ENCODE results near the gene ELN.
"Not testable (repeated sequence)": the region's sequence is repeated elsewhere in the genome, so short reads cannot be mapped to it uniquely, and the experiment has no call there.

The ELN gene

DNA sequence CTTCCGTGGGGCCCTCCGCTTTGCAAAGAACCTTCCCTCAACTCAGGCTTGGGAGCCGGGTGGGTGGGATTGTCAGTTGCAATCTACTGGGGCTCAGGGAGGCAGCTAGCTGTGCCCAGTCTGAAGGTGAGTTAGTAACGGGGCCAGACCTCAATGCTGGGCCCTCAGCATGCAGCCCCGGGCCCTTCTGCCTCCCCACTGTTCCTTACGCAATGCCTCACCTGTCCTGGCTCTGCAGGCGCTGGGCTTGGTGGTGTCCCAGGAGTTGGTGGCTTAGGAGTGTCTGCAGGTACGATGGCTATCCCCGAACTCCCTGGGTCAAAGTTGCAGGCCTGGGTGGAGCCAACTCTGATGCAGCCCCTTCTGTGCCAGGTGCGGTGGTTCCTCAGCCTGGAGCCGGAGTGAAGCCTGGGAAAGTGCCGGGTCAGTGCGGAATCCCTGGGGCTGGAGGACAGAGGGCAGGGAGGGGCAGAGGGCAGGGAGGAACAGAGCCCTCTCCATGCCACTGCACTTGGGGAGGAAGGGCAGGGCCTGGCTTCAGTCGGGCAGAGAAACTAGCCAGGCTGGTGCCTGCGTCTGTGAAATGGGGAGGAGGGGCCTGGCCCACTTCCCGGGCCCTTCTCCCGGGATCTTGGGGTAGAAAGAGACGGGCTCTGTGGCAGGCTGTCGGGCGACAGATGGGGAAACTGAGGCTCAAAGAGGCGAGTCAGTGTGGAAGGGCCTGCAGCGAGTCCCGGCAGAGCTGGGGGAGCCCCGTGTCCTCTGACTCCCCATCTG, 15.0 kb downstream of the ELN start:
- DNase-seq (ENCODE audit: low read depth) = no peak

GRCh38 chr7:74043523-74043951, 15.6 kb downstream of the ELN start:
- DNase-seq (ENCODE audit: low read depth) = no peak

- no peak for DNase-seq (ENCODE audit: low read depth)
Measured at GRCh38 chr7:74044366-74045350, 16.7 kb downstream of the ELN start.

DNA sequence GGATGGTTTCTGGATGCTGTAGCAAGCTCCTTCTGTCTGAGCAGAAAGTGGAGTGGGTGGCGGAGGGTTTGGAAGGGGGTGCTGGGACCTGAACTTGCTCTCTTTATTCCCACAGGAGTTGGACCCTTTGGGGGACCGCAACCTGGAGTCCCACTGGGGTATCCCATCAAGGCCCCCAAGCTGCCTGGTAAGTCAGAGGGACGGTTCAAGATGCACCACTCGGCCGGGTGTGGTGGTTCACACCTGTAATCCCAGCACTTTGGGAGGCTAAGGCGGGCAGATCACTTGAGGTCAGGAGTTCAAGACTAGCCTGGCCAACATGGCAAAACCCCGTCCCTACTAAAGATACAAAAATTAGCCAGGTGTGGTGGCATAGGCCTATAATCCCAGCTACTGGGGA, 18.6 kb downstream of the ELN start:
- not testable (repeated sequence) for DNase-seq (ENCODE audit: low read depth)

DNA sequence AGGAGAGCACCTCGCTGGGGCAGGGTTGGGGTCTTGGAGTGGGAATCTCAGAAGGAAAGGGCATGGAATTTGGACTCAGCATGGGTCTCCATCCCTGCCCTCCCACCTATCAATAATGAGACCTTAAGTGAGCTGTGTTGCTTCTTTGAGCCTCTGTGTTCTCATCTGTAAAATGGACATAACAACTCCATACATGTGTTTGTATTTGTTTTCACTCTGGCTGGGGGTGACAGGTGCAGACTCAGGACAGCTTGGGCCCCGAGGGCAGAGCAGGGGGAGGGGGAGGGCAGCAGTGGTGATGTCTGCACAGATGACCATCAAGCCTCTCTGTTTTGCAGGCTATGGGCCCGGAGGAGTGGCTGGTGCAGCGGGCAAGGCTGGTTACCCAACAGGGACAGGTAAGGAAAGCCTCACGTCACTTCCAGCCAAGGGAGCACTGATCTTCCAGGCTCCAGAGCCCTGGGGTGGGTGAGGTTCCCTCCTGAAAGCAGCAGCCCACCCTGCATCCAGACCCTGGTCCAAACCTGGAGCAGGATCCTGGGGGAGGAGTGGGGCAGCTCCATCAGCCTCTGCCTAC, 19.9 kb downstream of the ELN start:
- no peak for DNase-seq (ENCODE audit: low read depth)

GRCh38 chr7:74048999-74049599, 21.1 kb downstream of the ELN start:
- DNase-seq (ENCODE audit: low read depth) = no peak

GRCh38 chr7:74049997-74050798, 22.2 kb downstream of the ELN start:
- no peak for DNase-seq (ENCODE audit: low read depth)

DNA sequence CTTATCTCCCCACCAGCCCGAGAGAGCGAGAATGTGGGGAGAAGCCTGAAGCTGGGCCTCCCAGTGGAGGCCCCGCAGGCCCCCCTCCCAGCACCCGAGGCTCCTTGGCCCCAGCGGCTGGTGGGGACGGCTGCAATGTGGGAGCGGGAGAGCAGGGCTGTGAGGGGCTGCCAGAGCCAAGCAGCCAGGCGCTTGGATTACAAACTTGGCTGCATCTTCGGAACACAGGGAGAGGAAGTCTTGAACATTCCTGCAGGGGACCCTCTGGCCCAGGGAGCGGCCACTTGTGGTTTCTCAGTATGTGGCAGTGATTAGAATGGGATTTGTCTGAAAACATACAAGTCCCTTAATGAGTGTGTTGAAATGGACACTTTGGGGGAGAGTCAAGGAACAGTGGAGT, 23.2 kb downstream of the ELN start:
- no peak for DNase-seq (ENCODE audit: low read depth)

- no peak for DNase-seq (ENCODE audit: low read depth)
Measured at GRCh38 chr7:74051629-74052410, 23.8 kb downstream of the ELN start.

DNA sequence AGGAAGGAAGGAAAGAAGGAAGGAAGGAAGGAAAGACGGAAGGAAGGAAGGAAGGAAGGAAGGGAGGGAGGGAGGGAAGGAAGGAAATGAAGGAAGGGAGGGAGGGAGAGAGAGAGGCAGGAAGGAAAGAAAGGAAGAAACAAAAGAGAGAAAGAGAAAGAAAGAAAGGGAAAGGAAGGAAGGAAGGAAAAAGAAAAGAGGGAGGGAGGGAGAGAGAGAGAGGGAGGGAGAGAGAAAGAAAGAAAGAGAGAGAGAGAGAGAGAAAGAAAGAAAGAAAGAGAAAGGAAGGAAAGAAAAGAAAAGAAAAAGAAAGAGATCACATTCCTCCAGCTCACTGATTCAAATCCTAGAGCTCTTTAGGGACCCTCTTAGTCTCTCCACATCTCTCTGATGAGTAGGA, 24.7 kb downstream of the ELN start:
- no peak for DNase-seq (ENCODE audit: low read depth)

DNA sequence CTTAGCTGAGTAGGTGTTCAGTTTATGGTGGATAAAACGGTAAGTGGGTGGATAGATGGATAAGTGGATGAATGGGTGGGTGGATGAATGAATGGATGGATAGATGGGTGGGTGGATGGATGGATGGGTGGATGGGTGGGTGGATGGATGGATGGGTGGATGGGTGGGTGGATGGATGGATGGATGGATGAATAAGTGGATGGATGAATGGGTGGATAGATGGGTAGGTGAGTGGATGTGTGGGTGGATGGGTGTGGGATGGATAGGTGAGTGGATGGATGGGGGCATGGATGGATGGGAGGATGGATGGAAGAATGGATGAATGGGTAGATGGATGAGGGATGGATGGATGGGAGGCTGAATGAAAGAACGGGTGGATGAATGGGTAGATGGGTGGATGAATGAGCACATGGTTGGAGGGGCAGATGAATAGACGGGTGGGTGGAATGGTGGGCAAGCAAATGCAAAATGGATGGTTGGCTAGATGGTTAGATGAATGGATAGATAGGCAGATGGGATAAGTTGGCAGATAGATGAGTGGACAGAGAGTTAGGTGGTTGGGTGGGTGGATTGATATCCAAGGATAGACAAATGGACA, 25.7 kb downstream of the ELN start:
- DNase-seq (ENCODE audit: low read depth) = no peak

- DNase-seq (ENCODE audit: low read depth) = no peak
Measured at GRCh38 chr7:74056096-74056915, 28.3 kb downstream of the ELN start.

DNA sequence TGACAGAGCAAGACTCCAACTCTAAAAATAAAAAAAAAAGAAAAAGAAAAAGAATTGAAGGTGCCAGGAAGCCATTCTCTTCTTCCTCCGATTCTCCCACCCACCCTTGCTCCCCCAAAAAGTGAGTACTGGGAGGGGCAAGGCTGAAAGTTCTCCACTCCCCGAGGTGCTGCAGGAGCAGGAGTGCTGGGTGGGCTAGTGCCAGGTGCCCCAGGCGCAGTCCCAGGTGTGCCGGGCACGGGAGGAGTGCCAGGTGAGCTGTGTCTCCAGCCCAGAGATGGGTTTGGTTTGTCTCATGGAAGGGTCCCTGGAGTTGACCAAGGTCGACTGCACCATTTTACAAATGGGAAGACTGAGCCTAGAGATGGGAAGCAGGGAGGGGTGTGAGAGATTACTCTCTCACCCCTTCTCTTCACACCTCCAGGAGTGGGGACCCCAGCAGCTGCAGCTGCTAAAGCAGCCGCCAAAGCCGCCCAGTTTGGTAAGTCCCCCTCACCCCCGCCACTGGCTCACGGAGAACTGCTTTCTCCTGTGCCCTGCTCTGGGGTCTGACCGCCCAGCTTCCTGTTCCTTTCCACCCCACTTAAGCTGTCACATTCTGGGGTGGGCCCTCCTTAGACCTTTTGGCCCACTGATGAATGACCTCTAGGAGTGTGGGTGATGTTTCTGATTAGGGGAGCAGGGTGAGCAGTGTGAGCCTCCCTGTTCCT, 29.4 kb downstream of the ELN start:
- DNase-seq (ENCODE audit: low read depth) = no peak

GRCh38 chr7:74057987-74058386, 30.0 kb downstream of the ELN start:
- DNase-seq (ENCODE audit: low read depth) = no peak

GRCh38 chr7:74058486-74058885, 30.5 kb downstream of the ELN start:
- DNase-seq (ENCODE audit: low read depth) = no peak

- no peak for DNase-seq (ENCODE audit: low read depth)
Measured at GRCh38 chr7:74059037-74059436, 31.1 kb downstream of the ELN start.

DNA sequence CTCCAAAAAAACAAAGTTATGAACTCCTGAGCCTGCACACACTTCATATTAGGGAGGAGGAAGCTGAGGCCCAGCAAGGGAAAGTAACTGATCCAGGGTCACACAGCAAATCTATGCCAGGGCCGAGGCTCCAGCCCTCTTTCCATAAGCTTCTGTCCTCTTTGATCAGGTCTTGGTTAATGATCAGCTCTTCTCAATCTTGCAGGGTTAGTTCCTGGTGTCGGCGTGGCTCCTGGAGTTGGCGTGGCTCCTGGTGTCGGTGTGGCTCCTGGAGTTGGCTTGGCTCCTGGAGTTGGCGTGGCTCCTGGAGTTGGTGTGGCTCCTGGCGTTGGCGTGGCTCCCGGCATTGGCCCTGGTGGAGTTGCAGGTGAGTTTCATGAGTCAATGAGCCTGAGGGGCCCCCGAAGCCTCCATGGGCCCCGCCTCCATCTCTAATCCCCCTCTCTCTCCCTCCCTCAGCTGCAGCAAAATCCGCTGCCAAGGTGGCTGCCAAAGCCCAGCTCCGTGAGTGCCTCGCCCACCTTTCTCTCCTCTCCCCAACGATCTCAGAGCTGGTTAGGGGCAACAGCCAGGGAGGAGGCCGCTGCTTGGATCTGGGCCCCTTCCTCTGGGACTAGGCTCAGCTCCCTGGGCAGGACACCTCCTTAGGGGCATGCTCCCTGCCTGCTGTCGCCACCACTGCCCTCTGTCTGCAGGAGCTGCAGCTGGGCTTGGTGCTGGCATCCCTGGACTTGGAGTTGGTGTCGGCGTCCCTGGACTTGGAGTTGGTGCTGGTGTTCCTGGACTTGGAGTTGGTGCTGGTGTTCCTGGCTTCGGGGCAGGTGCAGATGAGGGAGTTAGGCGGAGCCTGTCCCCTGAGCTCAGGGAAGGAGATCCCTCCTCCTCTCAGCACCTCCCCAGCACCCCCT, 32.0 kb downstream of the ELN start:
- no peak for DNase-seq (ENCODE audit: low read depth)

All from stromal cell of bone marrow (primary cell).